SK-N-MC (cell line): ENCODE measurements around the gene VPS26C.

Source experiments
- EZH2 ChIP-seq: fragments of 200-600 bp; sonication (generic); IDR thresholded peaks from one replicate; pipeline ENCODE4 v1.6.1; 2017; ENCODE audit warnings: antibody characterized with exemption
- FOXP2 ChIP-seq: optimal IDR thresholded peaks from 2 replicates; pipeline ENCODE3; 2011; ENCODE audit warnings: mild to moderate bottlenecking, moderate library complexity; ENCODE audit not compliant: insufficient read depth; ENCODE audit errors: extremely low read length, control extremely low read depth
- POLR2AphosphoS5 ChIP-seq: IDR thresholded peaks from 2 replicates; pipeline ENCODE4 v1.6.1; 2012; ENCODE audit warnings: mild to moderate bottlenecking, low read depth, low read length, borderline replicate concordance

GRCh38 chr21:37220981-37221664 is 46.0 kb downstream of the VPS26C start:
- TF ChIP-seq FOXP2 (no peak), EZH2 (no peak), POLR2AphosphoS5 (peak; percentile 80; the same call in 1 of the 2 replicates)
